IMR-90 (cell line): ENCODE data around the gene IL1R2. TPM values are rescaled to one million over a fixed set of nuclear protein-coding genes. Genes with fewer than 3 reads are reported as not detected.

ENCODE experiments used
- ATAC-seq: fragments of 200-7000 bp; cut with Tn5 transposase; 2 replicates; pipeline ENCODE4 v1.9.1; 2020; ENCODE audit warnings: low read depth, mild to moderate bottlenecking, moderate library complexity
- BruUV-seq: library from RNA; stranded (reverse); fragments of 400-500 nt; replicated peaks from 2 replicates; lab custom pipeline; 2021; lab: Mats Ljungman, UMichigan
- CTCF ChIA-PET: fragments of 300-600 bp; formaldehyde crosslinking; extraction: SDS; loops from one replicate; lab custom pipeline; 2021; ENCODE audit warnings: antibody characterized with exemption; lab: Yijun Ruan, JAX
- POLR2A ChIA-PET: fragments of 300-600 bp; sonication (Branson Sonifier 250); formaldehyde crosslinking; loops from one replicate; lab custom pipeline; 2022; ENCODE audit warnings: antibody characterized with exemption; ENCODE audit not compliant: unreplicated experiment; lab: Charles Lee
- DNase-seq: peaks from one replicate; pipeline ENCODE4 v3.0.0; 2013
- H2AFZ ChIP-seq: replicated peaks from 2 replicates; pipeline ENCODE3; 2013; ENCODE audit warnings: low read length, mild to moderate bottlenecking; ENCODE audit not compliant: poor library complexity
- H2AK5ac ChIP-seq: 2 replicates; pipeline ENCODE4 v1.6.1; 2013; ENCODE audit warnings: low read depth, low read length, inconsistent platforms
- H2AK9ac ChIP-seq: replicated peaks from 2 replicates; pipeline ENCODE3; 2013; ENCODE audit warnings: mild to moderate bottlenecking, low read depth, low read length, moderate library complexity; ENCODE audit not compliant: poor library complexity
- H2BK120ac ChIP-seq: 2 replicates; pipeline ENCODE4 v1.6.1; 2013; ENCODE audit warnings: low read depth, low read length, inconsistent platforms
- H2BK15ac ChIP-seq: 3 replicates; pipeline ENCODE4 v1.6.1; 2013; ENCODE audit warnings: low read depth, low read length, inconsistent platforms
- H2BK20ac ChIP-seq: 2 replicates; pipeline ENCODE4 v1.6.1; 2013; ENCODE audit warnings: low read depth, mild to moderate bottlenecking, inconsistent platforms, low read length, moderate library complexity
- H2BK5ac ChIP-seq: 2 replicates; pipeline ENCODE4 v1.6.1; 2013; ENCODE audit warnings: mild to moderate bottlenecking, low read depth, low read length, inconsistent platforms; ENCODE audit not compliant: poor library complexity, severe bottlenecking
- H3K14ac ChIP-seq: replicated peaks from 2 replicates; pipeline ENCODE4 v1.6.1; 2013; ENCODE audit warnings: low read depth, low read length, inconsistent platforms
- H3K18ac ChIP-seq: 2 replicates; pipeline ENCODE4 v1.6.1; 2013; ENCODE audit warnings: low read depth, low read length, control low read depth
- H3K23ac ChIP-seq: 2 replicates; pipeline ENCODE4 v1.6.1; 2013; ENCODE audit warnings: low read depth, low read length, inconsistent platforms
- H3K27ac ChIP-seq: 2 replicates; pipeline ENCODE4 v1.5.1; 2013; ENCODE audit warnings: mild to moderate bottlenecking, control low read depth, low read length; ENCODE audit not compliant: insufficient read depth
- H3K27me3 ChIP-seq: 2 replicates; pipeline ENCODE4 v1.6.1; 2013; ENCODE audit warnings: low read length; ENCODE audit not compliant: control insufficient read depth, insufficient read depth
- H3K36me3 ChIP-seq: 2 replicates; pipeline ENCODE4 v1.6.1; 2013; ENCODE audit warnings: low read length, mixed read lengths; ENCODE audit not compliant: control insufficient read depth, insufficient read depth
- H3K4ac ChIP-seq: 2 replicates; pipeline ENCODE4 v1.6.1; 2013; ENCODE audit warnings: low read depth, low read length, inconsistent platforms
- H3K4me1 ChIP-seq: 2 replicates; pipeline ENCODE4 v1.6.1; 2013; ENCODE audit warnings: low read length, mixed read lengths; ENCODE audit not compliant: control insufficient read depth, insufficient read depth
- H3K4me2 ChIP-seq: 2 replicates; pipeline ENCODE4 v1.6.1; 2013; ENCODE audit warnings: low read depth, mild to moderate bottlenecking, control low read depth, low read length, moderate library complexity
- H3K4me3 ChIP-seq: 2 replicates; pipeline ENCODE4 v1.5.1; 2013; ENCODE audit warnings: low read depth, mild to moderate bottlenecking, control low read depth, low read length, moderate library complexity; ENCODE audit not compliant: insufficient read depth
- H3K56ac ChIP-seq: 2 replicates; pipeline ENCODE4 v1.6.1; 2013; ENCODE audit warnings: low read length, inconsistent platforms; ENCODE audit not compliant: insufficient read depth; ENCODE audit errors: extremely low read depth
- H3K79me1 ChIP-seq, 2 experiments: 2 replicates each; pipeline ENCODE4 v1.6.1; 2013; ENCODE audit warnings: low read length in 2 of 2, inconsistent platforms in 1 of 2, low read depth in 1 of 2
- H3K9ac ChIP-seq: 2 replicates; pipeline ENCODE4 v1.6.1; 2013; ENCODE audit warnings: low read depth, low read length, control low read depth
- H3K9me1 ChIP-seq: 2 replicates; pipeline ENCODE4 v1.6.1; 2013; ENCODE audit warnings: low read length, inconsistent platforms; ENCODE audit not compliant: insufficient read depth
- H3K9me3 ChIP-seq: 2 replicates; pipeline ENCODE4 v1.6.1; 2013; ENCODE audit warnings: low read length; ENCODE audit not compliant: control insufficient read depth, insufficient read depth
- H4K20me1 ChIP-seq: 2 replicates; pipeline ENCODE4 v1.6.1; 2013; ENCODE audit warnings: low read length, inconsistent platforms; ENCODE audit not compliant: insufficient read depth
- H4K5ac ChIP-seq: 2 replicates; pipeline ENCODE4 v1.6.1; 2013; ENCODE audit warnings: mild to moderate bottlenecking, low read depth, low read length, control low read depth
- H4K8ac ChIP-seq, 2 experiments: 2 replicates each; pipeline ENCODE4 v1.6.1; 2013; ENCODE audit warnings: low read depth in 2 of 2, low read length in 2 of 2, control low read depth in 1 of 2, inconsistent platforms in 1 of 2
- H4K91ac ChIP-seq: 2 replicates; pipeline ENCODE4 v1.6.1; 2013; ENCODE audit warnings: low read depth, low read length, inconsistent platforms; ENCODE audit not compliant: insufficient read depth
- MAFK ChIP-seq: IDR thresholded peaks from 2 replicates; pipeline ENCODE4 v1.6.1; 2012; ENCODE audit warnings: low read depth, low read length, improper control_type of control experiment
- RAD21 ChIP-seq: IDR thresholded peaks from 2 replicates; pipeline ENCODE4 v1.6.1; 2012; ENCODE audit warnings: low read length, improper control_type of control experiment
- RFX5 ChIP-seq: IDR thresholded peaks from 2 replicates; pipeline ENCODE4 v1.8.0; 2012; ENCODE audit warnings: low read depth, mild to moderate bottlenecking, low read length, moderate library complexity
- WGBS, 2 experiments: methylation state at CpG; one replicate each; pipeline versions ENCODE4 v1.1.5 to v1.1.7; 2013; ENCODE audit warnings: missing lambda C conversion rate in 2 of 2; ENCODE audit not compliant: insufficient read length in 1 of 2; ENCODE audit errors: extremely low coverage in 2 of 2; 5-methylcytosine and 5-hydroxymethylcytosine counted together
- dilution Hi-C: fragments of 300-500 bp; cut with HindIII; formaldehyde crosslinking; loops from one replicate; pipeline ENCODE4 v1.14.3; 2018; ENCODE audit warnings: low sequenced_read_pairs; ENCODE audit not compliant: unreplicated experiment
- in situ Hi-C: fragments of 300-500 bp; cut with MboI; formaldehyde crosslinking; loops from 3 replicates; pipeline ENCODE4 v1.14.3; 2019; ENCODE audit warnings: low sequenced_read_pairs, inconsistent platforms, mixed read lengths
- intact Hi-C: fragments of 100-400 bp; cut with micrococcal nuclease; formaldehyde crosslinking; loops from 2 replicates; pipeline ENCODE4 v1.10.0; 2022
- polyA plus RNA-seq, 3 experiments: library from polyadenylated mRNA; depleted of rRNA; stranded (reverse); fragments of >200 nt; gene quantifications; 2 replicates each; pipeline ENCODE4 v1.2.3, GENCODE V29; 2012; ENCODE audit warnings: low replicate concordance in 1 of 3
- total RNA-seq: library from RNA; depleted of rRNA; stranded (reverse); fragments of >200 nt; gene quantifications from 2 replicates; pipeline ENCODE4 v1.2.3, GENCODE V29; 2012

Gene IL1R2
- total and polyA plus RNA-seq, 2 of the 4 experiments (the other 2 are of a cell fraction) = not detected

- no peak for TF ChIP-seq RFX5
These were observed 81.0 kb downstream of the IL1R2 start (continued) for GRCh38 chr2:102072741-102073140.

- Histone ChIP-seq H3K18ac (peak overlapping the region; percentile 15; the same call in 1 of the 2 replicates), H2BK15ac (peak overlapping the region; percentile 83), H4K91ac (peak overlapping the region; percentile 41), H2AK9ac (no peak overlapping the region), H3K79me1 (peaks cover 0 to 17% of the 10 kb centered on the region in 2 experiments; a peak in 2 of 4 replicates), H2BK5ac (peak overlapping the region; percentile 79), H2BK120ac (peak overlapping the region; percentile 83), H2BK20ac (peak overlapping the region; percentile 67), H3K4ac (peak overlapping the region; percentile 42), H3K14ac (peak overlapping the region; percentile 66; the same call in 1 of the 2 replicates), H3K56ac (peak overlapping the region; percentile 59; the same call in 1 of the 2 replicates), H4K8ac (peak overlapping the region; percentile 36 to 53; a peak in 2 of 4 replicates), H3K9me3 (no peaks in the 10 kb centered on the region), H3K27me3 (no peaks in the 10 kb centered on the region), H3K4me1 (peaks cover 15% of the 10 kb centered on the region), H3K23ac (peak overlapping the region; percentile 72), H2AK5ac (peak overlapping the region; percentile 52; the same call in 1 of the 2 replicates), H3K4me3 (no peak overlapping the region), H3K9ac (no peak overlapping the region), H3K9me1 (peaks cover 14% of the 10 kb centered on the region; the same call in 1 of the 2 replicates), H3K27ac (peak overlapping the region; percentile 85), H4K5ac (peak overlapping the region; percentile 3), H4K20me1 (no peaks in the 10 kb centered on the region), H3K4me2 (no peak overlapping the region; the same call in 1 of the 2 replicates), H3K36me3 (no peaks in the 10 kb centered on the region), H2AFZ (peak overlapping the region; percentile 63)
- ChIA-PET POLR2A (no interaction called here), CTCF (interaction anchor here (0.7 kb wide), 1 partner anchor 9 kb away, joined by 5 read pairs; no protein-coding TSS in a partner anchor)
- in situ Hi-C loops = no loop called here
- no CpG with 5 or more reads among the region's 2 CpGs for WGBS, 2 experiments
- intact Hi-C loops = no loop called here
- BruUV-seq = no TSS peak
- TF ChIP-seq MAFK (peak; percentile 76), RAD21 (no peak)
- ATAC-seq = no peak
- DNase-seq = no peak
- dilution Hi-C loops = no loop called here
These were observed 81.5 kb downstream of the IL1R2 start for GRCh38 chr2:102073168-102073724.
